Activated CD4-positive, CD25-positive, alpha-beta regulatory T cell treated with anti-CD3 and anti-CD28 coated beads, Interleukin-2, amount 50 U/mL, for 72 hours (primary cell): ENCODE data around the gene TEAD1.

Source experiments
- DNase-seq: peaks from one replicate; pipeline ENCODE4 v3.0.0; 2021

The TEAD1 gene

GRCh38 chr11:12845163-12845562, 170.9 kb downstream of the TEAD1 start:
- DNase-seq: no peak

GRCh38 chr11:12845739-12846358, 171.6 kb downstream of the TEAD1 start:
- DNase-seq: no peak

GRCh38 chr11:12846786-12847615, 172.8 kb downstream of the TEAD1 start:
- no peak for DNase-seq

GRCh38 chr11:12848413-12848812, 174.2 kb downstream of the TEAD1 start:
- DNase-seq: no peak

DNA sequence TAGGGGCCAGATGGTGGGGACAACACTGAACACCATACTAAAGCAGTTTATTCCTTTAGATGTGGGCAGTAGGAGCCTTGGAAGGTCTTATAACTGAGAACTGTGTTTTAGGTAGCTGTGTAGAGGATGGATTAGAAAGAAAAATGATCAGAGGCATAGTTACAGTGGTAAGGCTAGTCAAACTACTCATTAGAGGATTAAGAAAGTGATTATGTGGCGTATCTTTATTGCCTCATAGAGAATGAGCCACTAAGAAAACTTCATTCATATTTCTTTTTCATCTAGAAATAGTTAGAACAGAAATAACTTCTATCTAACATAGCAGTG, 179.1 kb downstream of the TEAD1 start:
- no peak for DNase-seq

- no peak for DNase-seq
Measured at GRCh38 chr11:12853652-12854296, 179.6 kb downstream of the TEAD1 start.

GRCh38 chr11:12854297-12854661, 180.1 kb downstream of the TEAD1 start:
- no peak for DNase-seq

GRCh38 chr11:12854829-12855228, 180.6 kb downstream of the TEAD1 start:
- DNase-seq: no peak

- no peak for DNase-seq
Measured at GRCh38 chr11:12856338-12856737, 182.1 kb downstream of the TEAD1 start.

DNA sequence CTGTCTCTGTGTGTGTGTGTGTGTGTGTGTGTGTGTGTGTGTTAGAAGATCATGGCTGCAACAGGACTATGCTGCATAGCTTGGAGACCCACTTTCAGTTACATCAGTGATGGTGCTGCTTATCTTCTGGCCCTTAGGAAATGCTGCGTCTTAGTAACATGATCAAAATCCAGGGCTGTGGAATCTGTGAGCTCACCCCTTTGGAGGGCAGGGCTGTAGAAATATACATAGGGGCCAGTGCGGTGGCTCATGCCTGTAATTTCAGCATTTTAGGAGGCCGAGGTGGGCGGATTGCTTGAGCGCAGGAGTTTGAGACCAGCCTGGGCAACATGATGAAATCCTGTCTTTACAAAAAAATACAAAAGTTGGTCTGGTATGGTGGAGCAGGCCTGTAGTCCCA, 183.4 kb downstream of the TEAD1 start:
- no peak for DNase-seq

DNA sequence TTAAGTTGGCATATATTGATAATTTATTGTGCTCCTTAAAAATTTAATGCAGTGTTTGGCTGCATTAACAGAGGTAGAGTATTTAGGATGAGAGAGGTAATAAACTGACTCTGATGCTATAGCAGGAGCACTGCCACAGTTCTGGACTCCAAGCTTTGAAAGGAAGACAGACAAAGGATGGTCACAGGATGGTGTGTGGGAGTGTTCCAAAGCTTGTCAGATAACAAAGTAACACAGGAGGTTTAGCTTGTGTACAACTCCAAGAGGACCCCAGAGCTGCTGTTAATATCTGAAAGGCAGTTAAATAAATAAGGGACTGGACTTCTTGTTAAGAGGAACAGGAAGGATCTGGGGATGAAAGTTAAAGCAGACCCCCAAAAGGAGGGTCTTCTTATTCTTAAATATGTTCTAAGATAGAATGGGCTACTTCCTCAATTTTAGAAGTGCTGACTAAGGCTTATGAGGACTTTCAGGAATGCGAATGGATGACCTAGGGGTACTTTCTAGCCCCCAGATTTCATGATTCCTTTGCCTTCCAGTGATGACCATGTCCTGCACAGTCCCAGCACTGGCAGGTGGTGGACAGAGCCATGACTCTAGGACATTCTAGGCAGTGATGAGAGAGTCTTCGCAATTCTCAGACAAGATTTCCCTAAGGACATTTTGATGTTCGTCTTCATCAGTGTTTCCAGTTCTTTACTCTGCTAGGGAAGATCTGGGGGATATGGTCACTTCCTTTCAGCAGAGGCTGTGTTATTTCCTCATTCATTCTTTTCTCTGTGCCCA, 185.8 kb downstream of the TEAD1 start:
- DNase-seq: no peak

- no peak for DNase-seq
Measured at GRCh38 chr11:12860827-12861226, 186.6 kb downstream of the TEAD1 start.

- no peak for DNase-seq
Measured at GRCh38 chr11:12862696-12863469, 188.7 kb downstream of the TEAD1 start.

GRCh38 chr11:12863605-12864121, 189.4 kb downstream of the TEAD1 start:
- DNase-seq: no peak

- DNase-seq: no peak
Measured at GRCh38 chr11:12864316-12865156, 190.3 kb downstream of the TEAD1 start.

DNA sequence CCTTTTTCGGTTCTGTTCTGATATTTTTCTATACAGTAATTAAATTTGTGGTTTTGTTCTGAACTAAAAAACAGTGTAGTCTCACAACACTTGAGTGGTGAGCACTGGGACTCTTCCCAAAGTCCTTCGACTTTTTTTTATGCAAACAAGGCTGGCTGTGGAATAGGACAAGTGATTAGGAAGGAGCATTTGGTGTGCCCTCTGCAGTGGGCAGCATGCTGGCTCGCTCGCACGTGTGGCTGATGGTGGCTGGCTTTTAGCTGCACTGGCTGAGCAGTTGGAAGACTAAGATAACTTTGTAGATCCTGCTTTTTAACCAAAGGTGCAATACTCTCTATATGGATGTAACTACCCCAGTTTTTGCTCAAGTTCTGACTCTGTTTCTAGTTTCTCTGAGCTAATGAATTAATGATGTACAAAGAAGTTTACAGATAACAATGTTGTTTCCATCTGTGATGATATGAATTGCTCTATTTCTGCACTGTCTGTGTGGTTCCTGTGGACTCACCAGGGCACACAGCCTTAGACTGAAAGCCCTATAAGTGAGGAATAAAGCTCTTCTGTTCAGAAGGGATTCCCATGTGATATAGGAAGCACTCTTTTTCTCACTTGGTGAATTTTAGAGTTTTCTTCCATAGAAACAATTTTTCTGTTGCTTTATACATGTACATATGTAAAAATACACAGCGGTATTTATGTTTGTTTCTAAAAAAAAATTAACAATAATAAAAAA, 191.8 kb downstream of the TEAD1 start:
- no peak for DNase-seq

- no peak for DNase-seq
Measured at GRCh38 chr11:12867531-12867930, 193.3 kb downstream of the TEAD1 start.

- no peak for DNase-seq
Measured at GRCh38 chr11:12868315-12869073, 194.3 kb downstream of the TEAD1 start.

DNA sequence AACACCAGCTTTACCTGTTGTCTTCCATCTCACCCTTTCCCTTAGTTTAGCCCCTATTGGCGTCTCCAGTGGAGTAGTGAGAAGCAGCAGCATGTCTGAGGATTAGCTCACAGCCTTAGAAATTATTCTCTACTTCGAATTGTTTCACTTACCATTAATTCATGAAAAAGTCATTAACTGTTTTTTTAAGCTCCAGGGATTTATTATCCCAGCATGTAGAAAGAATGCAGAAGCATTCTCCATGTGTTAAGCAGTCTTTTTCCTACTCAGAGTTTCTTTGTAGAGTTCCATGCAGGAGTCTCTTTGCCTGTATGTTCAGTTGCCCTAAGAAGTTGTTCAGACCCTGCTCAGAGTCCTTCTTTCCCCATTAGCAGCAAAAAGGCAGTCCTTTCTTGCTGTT, 197.0 kb downstream of the TEAD1 start:
- DNase-seq: no peak

GRCh38 chr11:12871788-12872321, 197.6 kb downstream of the TEAD1 start:
- DNase-seq: no peak
